ENCODE results near the gene MADD.

Gene MADD

DNA sequence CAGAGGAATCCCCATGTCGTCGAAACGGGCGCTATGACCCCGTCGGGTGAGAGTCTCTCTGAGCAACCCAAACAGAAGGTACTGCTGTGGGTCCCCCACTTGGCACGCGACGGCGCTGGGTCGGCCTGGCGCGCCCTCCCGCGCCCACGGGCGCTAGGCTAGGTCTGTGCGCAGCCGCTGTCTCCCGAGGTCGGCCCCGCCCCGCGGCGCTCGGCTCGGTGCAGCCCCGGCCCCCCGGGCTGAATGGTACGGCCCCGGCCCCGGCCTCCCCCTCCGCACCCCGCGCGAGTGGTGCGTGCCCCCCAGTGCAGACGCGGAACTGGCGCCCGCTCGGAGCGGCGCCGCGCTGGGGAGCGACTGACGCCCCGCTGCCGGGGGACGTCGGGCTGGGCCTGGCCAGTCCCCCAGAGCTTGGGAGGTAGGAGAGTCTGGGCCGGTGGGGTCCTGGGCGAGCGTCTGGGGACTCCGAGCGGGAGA lies at the start of gene MADD:
Gene MADD (plus strand): TSS at position 305 of the 477 bp plus-strand sequence.
- peak; percentile 79 to 85 for DNase-seq (ENCODE audit: low read depth in 2 of 2)

DNA sequence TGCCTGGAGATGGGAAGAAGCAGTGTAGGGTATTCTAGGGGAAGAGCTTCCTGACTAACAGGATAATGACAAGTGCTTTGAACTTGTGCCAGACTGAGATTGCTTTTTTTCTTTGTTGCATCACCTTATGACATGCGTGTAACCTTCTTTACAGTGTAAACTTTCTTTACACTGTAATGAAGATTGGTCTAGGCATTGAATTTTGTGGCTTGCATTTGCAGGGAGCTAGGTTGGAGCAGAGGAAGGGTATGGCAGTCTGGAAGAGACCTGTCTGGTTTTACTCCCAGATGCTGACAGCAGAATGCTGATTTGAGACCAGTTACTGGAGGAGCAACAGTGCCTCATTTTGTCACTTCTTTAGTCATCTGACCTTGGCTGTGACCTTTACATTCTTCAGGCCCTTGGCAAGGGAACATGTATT lies 49.5 kb upstream of the MADD start:
- no peak for DNase-seq (ENCODE audit: low read depth in 2 of 2)

- no peak for DNase-seq (ENCODE audit: low read depth in 2 of 2)
Observed at GRCh38 chr11:47222696-47223095, 47.2 kb upstream of the MADD start.

DNA sequence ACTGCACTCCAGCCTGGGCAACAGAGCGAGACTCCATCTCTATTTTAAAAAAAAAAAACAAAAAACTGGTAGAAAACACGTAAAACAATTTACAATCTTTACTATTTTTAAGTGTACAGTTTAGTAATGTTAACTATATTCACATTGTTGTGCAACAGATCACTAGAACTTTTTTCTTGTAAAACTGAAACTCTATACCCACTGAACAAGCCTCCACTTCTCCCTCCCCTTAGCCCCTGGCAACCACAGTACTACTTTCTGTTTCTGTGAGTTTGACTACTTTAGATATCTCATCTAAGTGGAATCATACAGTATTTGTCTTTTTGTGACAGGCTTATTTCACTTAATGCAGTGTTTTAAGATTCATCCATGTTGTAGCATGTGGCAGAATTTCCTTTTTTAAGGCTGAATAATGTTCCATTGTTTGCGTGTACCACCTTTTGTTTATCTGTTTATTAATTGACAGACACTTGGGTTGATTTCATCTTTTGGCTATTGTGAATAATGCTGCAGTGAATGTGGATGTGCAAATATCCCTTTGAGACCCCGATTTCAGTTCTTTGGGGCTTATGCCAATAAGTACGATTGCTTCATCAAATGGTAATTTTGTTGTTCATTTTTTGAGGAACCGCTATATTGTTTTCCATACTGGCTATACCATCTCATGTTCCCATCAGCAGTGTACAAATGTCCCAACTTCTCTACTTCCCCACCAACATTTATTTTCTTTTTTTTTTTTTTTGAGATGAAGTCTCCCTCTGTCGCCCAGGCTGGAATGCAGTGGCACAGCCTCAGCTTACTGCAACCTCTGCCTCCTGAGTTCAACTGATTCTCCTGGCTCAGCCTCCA lies 44.2 kb upstream of the MADD start:
- no peak for DNase-seq (ENCODE audit: low read depth in 2 of 2)

GRCh38 chr11:47229161-47229560 lies 40.8 kb upstream of the MADD start:
- no peak for DNase-seq (ENCODE audit: low read depth in 2 of 2)

GRCh38 chr11:47233051-47233450 lies 36.9 kb upstream of the MADD start:
- no peak for DNase-seq (ENCODE audit: low read depth in 2 of 2)

DNA sequence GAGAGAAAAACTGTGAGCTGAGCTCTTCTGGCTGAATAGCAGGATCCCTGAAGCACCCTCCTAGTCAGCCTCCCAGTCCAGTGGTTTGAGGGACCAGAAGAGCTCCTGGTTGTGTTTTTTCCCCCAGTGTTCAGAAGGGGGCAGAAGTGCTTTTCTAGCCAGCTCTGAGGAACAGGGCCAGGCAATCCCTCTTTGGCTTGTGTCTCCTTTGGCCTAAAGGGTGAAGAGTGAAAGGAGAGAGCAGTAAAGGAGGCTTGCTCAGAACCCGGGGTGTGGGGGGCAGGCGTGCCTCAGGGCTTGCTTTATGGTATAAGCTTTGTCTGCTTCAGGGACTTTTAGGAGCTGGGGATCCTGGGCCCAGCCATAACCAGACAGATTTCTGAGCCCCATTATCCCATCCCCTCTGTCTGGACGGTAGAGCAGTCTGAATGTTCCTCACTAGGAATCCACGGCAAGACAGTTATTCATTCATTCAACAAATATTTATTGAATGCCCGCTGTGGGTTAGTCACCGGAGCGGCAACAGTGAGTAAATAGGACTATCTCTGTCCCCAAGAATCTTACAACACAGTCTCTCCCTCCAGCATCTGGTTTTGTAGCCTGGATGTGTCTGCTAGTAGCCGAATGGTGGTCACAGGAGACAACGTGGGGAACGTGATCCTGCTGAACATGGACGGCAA lies 35.8 kb upstream of the MADD start:
- no peak for DNase-seq (ENCODE audit: low read depth in 2 of 2)

DNA sequence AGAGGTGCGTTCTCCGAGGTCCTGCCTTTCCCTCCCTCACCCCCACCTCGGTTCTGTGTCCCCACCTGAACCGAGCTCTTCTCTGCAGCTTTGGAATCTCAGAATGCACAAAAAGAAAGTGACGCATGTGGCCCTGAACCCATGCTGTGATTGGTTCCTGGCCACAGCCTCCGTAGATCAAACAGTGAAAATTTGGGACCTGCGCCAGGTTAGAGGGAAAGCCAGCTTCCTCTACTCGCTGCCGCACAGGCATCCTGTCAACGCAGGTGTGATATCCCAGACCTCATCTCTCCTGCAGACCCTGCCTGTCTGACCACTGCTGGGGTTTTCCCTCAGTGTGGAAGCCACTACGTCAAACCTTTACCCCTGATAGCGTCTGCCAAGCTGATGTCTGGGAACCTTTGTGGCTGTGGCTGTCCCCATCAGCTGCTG lies 35.2 kb upstream of the MADD start:
- DNase-seq (ENCODE audit: low read depth in 2 of 2), result peak in 1 of 2 donors; percentile 27

DNA sequence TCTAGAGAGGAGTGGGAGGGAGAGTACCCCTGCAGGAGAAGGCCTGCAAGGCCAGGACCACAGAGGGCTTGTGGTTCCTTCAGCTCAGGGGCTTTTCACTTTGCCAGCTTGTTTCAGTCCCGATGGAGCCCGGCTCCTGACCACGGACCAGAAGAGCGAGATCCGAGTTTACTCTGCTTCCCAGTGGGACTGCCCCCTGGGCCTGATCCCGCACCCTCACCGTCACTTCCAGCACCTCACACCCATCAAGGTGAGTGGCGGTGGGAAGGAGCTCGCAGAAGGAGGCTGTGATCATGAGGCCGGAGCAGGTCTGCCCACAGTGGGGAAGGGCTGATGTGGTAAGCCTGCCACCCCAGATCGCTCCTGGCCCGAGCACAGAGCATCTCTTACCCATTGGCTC lies 34.8 kb upstream of the MADD start:
- no peak for DNase-seq (ENCODE audit: low read depth in 2 of 2)

GRCh38 chr11:47236482-47236881 lies 33.5 kb upstream of the MADD start:
- DNase-seq (ENCODE audit: low read depth in 2 of 2), result no peak

DNA sequence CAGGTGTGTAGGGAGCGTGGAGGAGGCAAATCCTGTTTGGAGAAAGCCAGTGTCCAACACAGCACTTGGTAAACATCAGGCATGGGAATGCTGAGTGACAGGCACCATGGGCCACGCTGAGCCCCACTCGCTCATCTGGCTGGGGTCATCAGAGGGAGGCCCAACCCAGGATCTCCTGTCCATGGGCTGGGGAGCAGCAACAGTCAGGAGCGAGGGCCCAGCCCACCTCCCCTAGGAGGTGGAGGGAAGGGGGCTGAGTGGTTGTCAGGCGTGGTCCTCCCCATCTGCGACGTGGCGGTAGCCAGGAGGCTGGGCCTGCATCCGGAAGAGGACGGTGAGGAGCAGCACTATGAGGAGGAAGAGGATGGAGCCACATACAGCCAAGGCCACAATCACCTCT lies 30.1 kb upstream of the MADD start:
- no peak for DNase-seq (ENCODE audit: low read depth in 2 of 2)

DNA sequence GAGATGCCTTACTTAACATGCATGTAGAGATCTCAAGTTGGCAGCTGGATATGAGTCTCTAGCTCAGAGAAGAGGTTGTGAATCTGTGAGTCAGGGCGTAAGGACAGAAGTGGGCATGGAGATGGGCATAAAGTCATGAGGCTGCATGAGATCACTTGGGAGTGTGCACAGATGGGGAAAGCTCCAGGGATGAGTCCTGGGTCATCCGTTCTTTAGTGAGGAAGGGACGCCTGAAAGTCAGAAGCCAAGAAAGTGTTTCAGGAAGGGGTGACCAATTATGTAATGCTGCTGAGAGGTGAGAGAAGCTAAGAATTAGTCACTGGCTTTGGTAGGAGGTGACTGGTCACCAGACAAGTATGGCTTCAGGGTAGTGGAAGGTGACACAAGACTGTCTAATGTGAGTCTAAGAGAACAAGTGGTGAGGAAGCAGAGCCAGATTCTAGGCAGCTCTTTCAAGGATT lies 28.1 kb upstream of the MADD start:
- no peak for DNase-seq (ENCODE audit: low read depth in 2 of 2)

DNA sequence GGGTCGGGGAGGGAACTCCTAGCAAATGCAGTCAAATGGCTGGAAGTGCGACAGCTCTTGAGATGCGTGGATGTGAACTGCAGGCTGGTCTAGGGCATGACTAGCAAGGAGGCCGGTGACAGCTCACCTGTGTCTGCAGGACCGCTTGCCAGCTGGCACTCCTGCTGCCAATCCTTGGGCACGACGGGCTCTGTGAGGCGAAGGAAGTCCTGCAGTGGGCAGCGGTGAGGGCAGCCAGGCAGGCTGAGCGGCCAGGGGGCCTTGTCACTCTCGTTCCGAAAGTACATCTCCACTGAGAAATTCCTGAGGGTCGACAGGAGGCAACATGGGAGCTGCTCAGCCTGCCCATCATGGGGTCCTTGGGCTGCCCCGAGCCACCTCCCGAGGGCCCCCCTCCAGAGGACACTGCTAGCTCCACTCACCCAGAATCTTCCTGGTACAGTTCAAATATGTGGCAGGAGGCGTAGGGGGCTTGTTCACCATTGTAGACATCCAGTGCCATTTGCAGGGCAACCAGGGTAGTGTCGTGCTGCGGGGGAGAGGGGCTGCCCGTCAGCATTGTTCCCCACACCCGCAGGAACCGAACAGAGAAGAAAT lies 27.2 kb upstream of the MADD start:
- DNase-seq (ENCODE audit: low read depth in 2 of 2), result no peak

DNA sequence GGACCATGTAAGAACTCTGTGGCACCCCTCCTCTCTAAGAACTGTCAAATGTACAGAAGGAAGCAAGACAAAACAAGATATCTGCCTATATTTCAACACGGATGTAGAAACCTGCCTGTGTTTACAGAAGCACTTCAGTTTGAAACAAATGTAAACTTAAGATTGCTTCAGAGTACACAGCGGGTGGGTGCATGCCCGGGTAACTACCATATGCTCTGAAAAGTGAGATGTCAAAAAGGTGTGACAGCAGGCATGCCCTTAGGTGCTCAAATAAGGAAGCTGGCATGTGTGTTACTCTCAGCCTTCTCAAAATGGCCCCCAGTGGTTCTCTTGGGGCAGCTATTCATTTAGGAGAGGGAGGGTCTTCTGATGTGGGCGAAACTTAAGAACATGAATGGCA lies 26.5 kb upstream of the MADD start:
- no peak for DNase-seq (ENCODE audit: low read depth in 2 of 2)

DNA sequence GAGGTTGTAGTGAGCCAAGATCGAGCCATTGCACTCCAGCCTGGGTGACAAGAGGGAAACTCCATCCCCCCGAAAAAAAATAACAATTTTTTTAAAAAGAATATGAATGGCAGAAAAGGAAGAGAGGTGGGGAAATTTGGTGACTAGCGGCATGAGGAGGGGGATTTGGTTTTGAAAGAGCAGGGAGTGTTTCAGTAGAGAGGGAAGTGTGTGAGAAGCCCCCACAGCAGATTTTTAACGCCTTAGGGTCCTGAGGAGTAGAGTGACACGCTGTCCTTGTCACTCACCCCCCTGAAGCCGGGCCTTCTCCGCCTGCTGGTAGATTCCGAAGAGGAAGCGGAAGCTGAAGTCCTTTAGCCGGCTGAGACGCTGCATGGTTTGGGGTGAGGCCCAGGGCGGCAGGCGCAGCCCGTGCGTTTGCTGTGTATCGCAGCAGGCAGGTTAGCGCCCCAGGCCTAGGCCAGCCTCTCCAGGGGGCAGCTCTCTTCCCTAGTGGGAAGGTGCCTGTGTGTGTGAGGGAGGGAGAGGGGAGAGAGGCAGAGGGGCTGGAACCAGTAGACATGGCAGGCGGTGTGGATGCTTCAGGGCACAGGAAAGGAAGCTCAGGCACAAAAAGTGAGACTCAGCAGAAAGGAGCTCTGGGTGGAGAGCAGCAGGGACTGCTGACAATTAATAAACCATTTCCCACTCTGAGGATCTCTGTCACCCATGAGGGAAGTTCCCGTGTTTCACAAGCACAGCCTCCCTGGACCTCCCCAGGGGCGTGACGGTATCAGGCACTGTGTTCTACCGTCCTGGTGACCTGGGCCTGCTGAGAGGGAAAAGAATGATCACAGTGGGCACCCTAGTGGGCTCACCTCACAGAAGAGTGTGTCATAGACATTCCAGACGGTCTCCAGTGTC lies 25.2 kb upstream of the MADD start:
- no peak for DNase-seq (ENCODE audit: low read depth in 2 of 2)

GRCh38 chr11:47245611-47246357 lies 24.1 kb upstream of the MADD start:
- no peak for DNase-seq (ENCODE audit: low read depth in 2 of 2)

DNA sequence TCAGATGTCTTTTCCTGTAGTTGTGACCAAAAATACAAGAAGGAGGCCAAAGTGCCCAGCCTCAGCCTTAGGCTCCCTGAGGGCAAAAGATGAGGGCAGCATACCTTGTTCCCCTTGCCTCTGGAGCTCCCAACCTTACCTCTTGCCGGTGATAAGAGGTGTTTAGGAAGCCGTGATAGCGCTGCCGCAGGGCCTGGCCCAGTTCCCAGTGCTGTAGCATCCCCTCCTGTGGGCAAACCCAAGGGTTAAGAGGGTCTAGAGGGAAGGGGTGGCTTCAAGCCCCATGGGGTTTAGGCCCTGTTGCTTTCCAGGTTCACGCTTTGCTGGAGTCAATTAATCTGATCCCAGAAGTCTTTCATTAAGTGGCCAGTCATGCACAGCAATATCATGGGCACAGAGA lies 22.4 kb upstream of the MADD start:
- no peak for DNase-seq (ENCODE audit: low read depth in 2 of 2)

- no peak for DNase-seq (ENCODE audit: low read depth in 2 of 2)
Observed at GRCh38 chr11:47248304-47248663, 21.6 kb upstream of the MADD start.

DNA sequence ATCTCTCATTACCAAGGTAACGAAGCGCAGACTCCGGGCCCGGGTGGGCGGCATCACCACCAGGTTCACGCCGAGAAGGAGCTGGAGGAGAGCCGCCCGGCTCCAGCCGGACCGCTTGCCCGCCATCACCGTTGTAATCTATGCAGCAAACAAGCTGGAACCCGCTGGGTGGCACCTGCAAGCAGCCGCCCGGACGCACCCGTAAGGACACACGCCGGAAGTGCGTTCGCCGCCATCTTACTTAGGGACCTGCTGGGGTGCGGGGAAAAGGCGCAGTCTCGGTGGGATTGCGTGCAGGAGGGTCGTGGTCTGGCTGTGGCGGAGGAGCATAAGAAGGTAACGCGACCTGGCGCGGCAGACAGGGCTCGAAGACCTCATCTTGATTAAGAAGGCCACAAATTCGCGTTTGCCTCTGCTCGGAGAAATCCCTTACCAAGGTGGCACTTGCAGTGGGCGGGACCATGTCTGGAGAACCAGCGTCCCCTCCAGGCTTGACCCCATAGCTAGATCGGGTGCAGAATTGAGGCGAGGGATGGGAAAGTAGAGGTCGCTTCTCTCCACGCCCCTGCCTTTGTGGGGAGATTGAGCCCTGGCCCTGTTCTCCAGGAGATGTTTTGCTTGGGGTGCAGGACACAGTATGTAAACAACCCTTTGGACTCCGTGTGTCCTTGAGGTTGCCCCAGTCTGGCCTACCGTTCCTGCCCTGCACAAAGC lies 21.1 kb upstream of the MADD start, which contains the start of gene ACP2:
Gene ACP2 (minus strand): TSS at position 151 of the 714 bp plus-strand sequence. CDS start 25 bp downstream, at position 126.
- peak; percentile 67 to 71 for DNase-seq (ENCODE audit: low read depth in 2 of 2)

- no peak for DNase-seq (ENCODE audit: low read depth in 2 of 2)
Observed at GRCh38 chr11:47249378-47249715, 20.6 kb upstream of the MADD start.

Data from stimulated activated CD8-positive, alpha-beta memory T cell treated with anti-CD3 and anti-CD28 coated beads, Interleukin-15, amount 100 ng/mL, for 4 hours (primary cell).